HG02642 (cell line): ENCODE results near the gene KIRREL3.

Source experiments
- ATAC-seq: cut with Tn5 transposase; IDR thresholded peaks from one replicate; pipeline ENCODE4 v1.9.1; 2021; ENCODE audit warnings: mild to moderate bottlenecking; ENCODE audit not compliant: unreplicated experiment, poor library complexity

The KIRREL3 gene

GRCh38 chr11:126430581-126431335 lies 569.8 kb downstream of the KIRREL3 start:
- no peak for ATAC-seq

GRCh38 chr11:126426820-126427749 lies 573.5 kb downstream of the KIRREL3 start:
- ATAC-seq: no peak

GRCh38 chr11:126426106-126426505 lies 574.5 kb downstream of the KIRREL3 start:
- no peak for ATAC-seq

- ATAC-seq: no peak
Observed at GRCh38 chr11:126424471-126425039, 576.0 kb downstream of the KIRREL3 start.

- ATAC-seq: no peak
Observed at GRCh38 chr11:126423743-126424142, 576.8 kb downstream of the KIRREL3 start.

- ATAC-seq: no peak
Observed at GRCh38 chr11:126423154-126423553, 577.4 kb downstream of the KIRREL3 start.

GRCh38 chr11:126422446-126422845 lies 578.1 kb downstream of the KIRREL3 start:
- no peak for ATAC-seq

- no peak for ATAC-seq
Observed at GRCh38 chr11:126421271-126421671, 579.3 kb downstream of the KIRREL3 start.

- no peak for ATAC-seq
Observed at GRCh38 chr11:126420698-126421256, 579.8 kb downstream of the KIRREL3 start.

GRCh38 chr11:126419801-126420697 lies 580.5 kb downstream of the KIRREL3 start:
- ATAC-seq: peak; percentile 65

GRCh38 chr11:126418887-126419286 lies 581.7 kb downstream of the KIRREL3 start:
- ATAC-seq: no peak

- no peak for ATAC-seq
Observed at GRCh38 chr11:126417091-126417862, 583.3 kb downstream of the KIRREL3 start.

- peak; percentile 87 for ATAC-seq
Observed at GRCh38 chr11:126416542-126417090, 584.0 kb downstream of the KIRREL3 start.

GRCh38 chr11:126415669-126416420 lies 584.7 kb downstream of the KIRREL3 start:
- ATAC-seq: no peak

GRCh38 chr11:126415128-126415527 lies 585.4 kb downstream of the KIRREL3 start:
- no peak for ATAC-seq

GRCh38 chr11:126414615-126415014 lies 586.0 kb downstream of the KIRREL3 start:
- no peak for ATAC-seq

GRCh38 chr11:126413843-126414405 lies 586.6 kb downstream of the KIRREL3 start:
- ATAC-seq: no peak

- no peak for ATAC-seq
Observed at GRCh38 chr11:126413426-126413825, 587.1 kb downstream of the KIRREL3 start.
